AG10803 (cell line): ENCODE results near the gene BHMT.
"Not testable (repeated sequence)": the region's sequence is repeated elsewhere in the genome, so short reads cannot be mapped to it uniquely, and the experiment has no call there.

Source experiments
- DNase-seq: peaks from one replicate; pipeline ENCODE4 v3.0.0; 2010; ENCODE audit warnings: low read depth
- H3K4me3 ChIP-seq: 2 replicates; pipeline ENCODE4 v1.5.1; 2011; ENCODE audit warnings: mild to moderate bottlenecking, low read length, control low read depth
- CTCF ChIP-seq: conservative IDR thresholded peaks from 2 replicates; pipeline ENCODE4 v1.5.1; 2011; ENCODE audit warnings: mild to moderate bottlenecking, low read length, control low read depth, inconsistent platforms

The BHMT gene

GRCh38 chr5:79147076-79147475 lies 35.5 kb downstream of the BHMT start:
- no peak overlapping the region for H3K4me3 ChIP-seq
- no peak for TF ChIP-seq CTCF
- no peak for DNase-seq

GRCh38 chr5:79149433-79149832 lies 37.8 kb downstream of the BHMT start:
- DNase-seq, result no peak
- H3K4me3 ChIP-seq, result no peak overlapping the region
- TF ChIP-seq CTCF, result no peak

GRCh38 chr5:79151942-79152671 lies 40.5 kb downstream of the BHMT start:
- no peak for TF ChIP-seq CTCF
- H3K4me3 ChIP-seq, result no peak overlapping the region
- no peak for DNase-seq

- no peak overlapping the region for H3K4me3 ChIP-seq
- DNase-seq, result no peak
- no peak for TF ChIP-seq CTCF
Measured at GRCh38 chr5:79157305-79157704, 45.7 kb downstream of the BHMT start.

- H3K4me3 ChIP-seq, DNase-seq: not testable (repeated sequence)
Measured at GRCh38 chr5:79161647-79162046, 50.0 kb downstream of the BHMT start.

GRCh38 chr5:79168031-79168430 lies 56.4 kb downstream of the BHMT start:
- no peak for DNase-seq
- TF ChIP-seq CTCF, result no peak

GRCh38 chr5:79170661-79171060 lies 59.1 kb downstream of the BHMT start:
- no peak for DNase-seq
- no peak for TF ChIP-seq CTCF
- no peak overlapping the region for H3K4me3 ChIP-seq

More at GRCh38 chr5:79168031-79168430, 56.4 kb downstream of the BHMT start:
- H3K4me3 ChIP-seq, result no peak overlapping the region
